ENCODE measurements around the gene NTNG2.

Gene NTNG2

GRCh38 chr9:132218208-132218607 is 56.4 kb downstream of the NTNG2 start:
- no peaks in the 10 kb centered on the region for H3K79me2 ChIP-seq (ENCODE audit: control insufficient read depth, insufficient read depth, low read length, unreplicated experiment)

GRCh38 chr9:132221941-132222340 is 60.1 kb downstream of the NTNG2 start:
- Histone ChIP-seq H3K4me3 (ENCODE audit: low read depth, low read length) (no peak overlapping the region), H3K36me3 (ENCODE audit: insufficient read depth, low read length) (no peaks in the 10 kb centered on the region), H3K4me1 (ENCODE audit: control insufficient read depth, insufficient read depth, low read length, unreplicated experiment) (no peaks in the 10 kb centered on the region), H2AFZ (ENCODE audit: low read length, unreplicated experiment) (no peak overlapping the region), H3K27ac (ENCODE audit: low read depth, low read length) (no peak overlapping the region), H3K79me2 (ENCODE audit: control insufficient read depth, insufficient read depth, low read length, unreplicated experiment) (no peaks in the 10 kb centered on the region), H3K27me3 (ENCODE audit: insufficient read depth, low read length) (peaks cover 65% of the 10 kb centered on the region)

More at GRCh38 chr9:132218208-132218607, 56.4 kb downstream of the NTNG2 start:
- Histone ChIP-seq H3K27me3 (ENCODE audit: insufficient read depth, low read length) (peaks cover 36% of the 10 kb centered on the region), H3K36me3 (ENCODE audit: insufficient read depth, low read length) (no peaks in the 10 kb centered on the region), H3K27ac (ENCODE audit: low read depth, low read length) (no peak overlapping the region), H2AFZ (ENCODE audit: low read length, unreplicated experiment) (no peak overlapping the region), H3K4me3 (ENCODE audit: low read depth, low read length) (no peak overlapping the region), H3K4me1 (ENCODE audit: control insufficient read depth, insufficient read depth, low read length, unreplicated experiment) (peaks cover 10% of the 10 kb centered on the region)

GRCh38 chr9:132224645-132225044 is 62.8 kb downstream of the NTNG2 start:
- Histone ChIP-seq H2AFZ (ENCODE audit: low read length, unreplicated experiment) (no peak overlapping the region), H3K4me1 (ENCODE audit: control insufficient read depth, insufficient read depth, low read length, unreplicated experiment) (no peaks in the 10 kb centered on the region), H3K27me3 (ENCODE audit: insufficient read depth, low read length) (peaks cover 63% of the 10 kb centered on the region), H3K79me2 (ENCODE audit: control insufficient read depth, insufficient read depth, low read length, unreplicated experiment) (no peaks in the 10 kb centered on the region), H3K27ac (ENCODE audit: low read depth, low read length) (no peak overlapping the region), H3K4me3 (ENCODE audit: low read depth, low read length) (no peak overlapping the region), H3K36me3 (ENCODE audit: insufficient read depth, low read length) (no peaks in the 10 kb centered on the region)

DNA sequence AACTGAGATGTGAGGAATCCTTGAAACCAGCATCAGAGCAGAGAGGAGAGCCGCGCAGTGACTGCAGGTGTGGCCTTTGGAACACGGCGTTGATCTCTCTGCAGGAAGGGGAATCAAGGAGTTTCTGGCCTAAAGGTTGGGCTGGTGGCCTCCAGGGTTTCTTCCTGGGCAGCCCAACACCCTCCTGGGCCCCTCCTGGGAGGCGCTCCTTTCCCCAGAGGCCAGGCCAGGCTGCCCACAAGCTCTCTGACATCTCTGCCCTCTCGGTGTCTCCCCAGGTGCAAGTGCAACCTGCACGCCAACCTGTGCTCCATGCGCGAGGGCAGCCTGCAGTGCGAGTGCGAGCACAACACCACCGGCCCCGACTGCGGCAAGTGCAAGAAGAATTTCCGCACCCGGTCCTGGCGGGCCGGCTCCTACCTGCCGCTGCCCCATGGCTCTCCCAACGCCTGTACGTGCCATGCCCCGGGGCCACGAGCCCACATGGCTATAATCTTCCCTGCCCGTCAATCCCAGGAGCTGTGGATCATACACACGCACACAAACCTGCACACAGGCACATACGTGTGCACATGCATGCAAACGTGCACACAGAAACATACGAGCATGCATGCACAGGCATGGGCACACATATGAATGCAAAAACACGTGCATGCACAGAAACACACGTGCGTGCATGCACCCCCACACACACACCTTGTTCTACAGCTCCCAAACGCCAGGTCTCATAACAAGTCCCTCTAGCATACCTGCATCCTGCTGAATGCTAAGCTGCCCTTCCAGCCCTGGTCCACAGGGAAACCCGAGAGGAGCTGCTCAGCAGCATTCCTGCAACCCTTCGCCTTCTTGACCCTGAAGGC is 64.9 kb downstream of the NTNG2 start:
- Histone ChIP-seq H3K27ac (ENCODE audit: low read depth, low read length) (no peak overlapping the region), H3K4me3 (ENCODE audit: low read depth, low read length) (no peak overlapping the region), H3K4me1 (ENCODE audit: control insufficient read depth, insufficient read depth, low read length, unreplicated experiment) (no peaks in the 10 kb centered on the region), H3K36me3 (ENCODE audit: insufficient read depth, low read length) (no peaks in the 10 kb centered on the region), H3K27me3 (ENCODE audit: insufficient read depth, low read length) (peaks cover 52% of the 10 kb centered on the region), H3K79me2 (ENCODE audit: control insufficient read depth, insufficient read depth, low read length, unreplicated experiment) (no peaks in the 10 kb centered on the region), H2AFZ (ENCODE audit: low read length, unreplicated experiment) (no peak overlapping the region)

DNA sequence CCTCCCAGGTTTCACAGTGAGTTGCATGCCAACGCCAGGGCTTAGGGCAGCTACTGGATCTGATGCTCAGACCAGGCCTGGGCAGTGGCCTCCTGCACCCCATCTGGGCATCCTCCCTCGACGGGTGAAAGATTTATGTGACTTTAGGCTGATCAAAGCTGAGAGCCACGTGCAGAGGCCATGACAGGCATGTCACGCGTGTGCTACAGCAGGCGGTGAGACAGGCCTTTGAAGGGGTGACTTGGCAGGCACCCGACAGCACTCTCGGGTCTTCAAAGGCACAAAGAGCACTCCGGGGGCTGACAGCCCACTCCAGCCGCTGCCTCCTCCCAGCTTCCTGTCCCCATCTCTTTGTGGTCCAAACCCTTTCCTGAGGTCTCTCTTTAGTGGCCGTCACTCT is 66.2 kb downstream of the NTNG2 start:
- no peaks in the 10 kb centered on the region for H3K79me2 ChIP-seq (ENCODE audit: control insufficient read depth, insufficient read depth, low read length, unreplicated experiment)
- H3K27ac ChIP-seq (ENCODE audit: low read depth, low read length) = no peak overlapping the region
- H3K4me1 ChIP-seq (ENCODE audit: control insufficient read depth, insufficient read depth, low read length, unreplicated experiment) = no peaks in the 10 kb centered on the region
- no peaks in the 10 kb centered on the region for H3K36me3 ChIP-seq (ENCODE audit: insufficient read depth, low read length)
- no peak overlapping the region for H3K4me3 ChIP-seq (ENCODE audit: low read depth, low read length)
- peaks cover 50% of the 10 kb centered on the region for H3K27me3 ChIP-seq (ENCODE audit: insufficient read depth, low read length)
- no peak overlapping the region for H2AFZ ChIP-seq (ENCODE audit: low read length, unreplicated experiment)

DNA sequence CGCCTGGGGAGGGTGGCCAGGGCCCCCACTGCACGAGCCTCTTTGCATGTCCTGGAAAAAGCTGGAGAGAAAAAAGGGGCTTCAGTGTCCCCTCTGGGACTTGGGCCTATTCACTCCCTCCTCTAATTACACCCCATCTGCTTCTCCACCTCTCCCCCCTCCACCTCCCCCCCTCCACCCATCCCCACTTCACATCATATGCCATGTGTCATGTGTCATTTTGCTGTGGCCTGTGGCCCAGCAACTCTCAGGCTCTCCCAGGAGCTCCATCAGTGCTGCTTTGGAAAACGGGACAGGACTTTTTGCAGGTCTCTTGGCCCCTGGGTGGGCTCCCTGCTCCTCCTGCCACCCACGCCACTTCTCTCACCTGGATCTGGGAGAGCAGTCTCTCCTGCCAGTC is 68.7 kb downstream of the NTNG2 start:
- Histone ChIP-seq H3K27me3 (ENCODE audit: insufficient read depth, low read length) (peaks cover 47% of the 10 kb centered on the region), H3K27ac (ENCODE audit: low read depth, low read length) (no peak overlapping the region), H2AFZ (ENCODE audit: low read length, unreplicated experiment) (no peak overlapping the region), H3K4me3 (ENCODE audit: low read depth, low read length) (no peak overlapping the region), H3K4me1 (ENCODE audit: control insufficient read depth, insufficient read depth, low read length, unreplicated experiment) (no peaks in the 10 kb centered on the region), H3K36me3 (ENCODE audit: insufficient read depth, low read length) (no peaks in the 10 kb centered on the region), H3K79me2 (ENCODE audit: control insufficient read depth, insufficient read depth, low read length, unreplicated experiment) (no peaks in the 10 kb centered on the region)

- no peak overlapping the region for H3K27ac ChIP-seq (ENCODE audit: low read depth, low read length)
- peaks cover 42% of the 10 kb centered on the region for H3K27me3 ChIP-seq (ENCODE audit: insufficient read depth, low read length)
- no peaks in the 10 kb centered on the region for H3K36me3 ChIP-seq (ENCODE audit: insufficient read depth, low read length)
- H3K79me2 ChIP-seq (ENCODE audit: control insufficient read depth, insufficient read depth, low read length, unreplicated experiment) = no peaks in the 10 kb centered on the region
- no peaks in the 10 kb centered on the region for H3K4me1 ChIP-seq (ENCODE audit: control insufficient read depth, insufficient read depth, low read length, unreplicated experiment)
- no peak overlapping the region for H2AFZ ChIP-seq (ENCODE audit: low read length, unreplicated experiment)
- H3K4me3 ChIP-seq (ENCODE audit: low read depth, low read length) = no peak overlapping the region
These were observed 69.3 kb downstream of the NTNG2 start for GRCh38 chr9:132231019-132231701.

- peaks cover 3% of the 10 kb centered on the region for H3K4me1 ChIP-seq (ENCODE audit: control insufficient read depth, insufficient read depth, low read length, unreplicated experiment)
- H3K27me3 ChIP-seq (ENCODE audit: insufficient read depth, low read length) = peaks cover 39% of the 10 kb centered on the region
- no peaks in the 10 kb centered on the region for H3K79me2 ChIP-seq (ENCODE audit: control insufficient read depth, insufficient read depth, low read length, unreplicated experiment)
- H3K27ac ChIP-seq (ENCODE audit: low read depth, low read length) = no peak overlapping the region
- no peaks in the 10 kb centered on the region for H3K36me3 ChIP-seq (ENCODE audit: insufficient read depth, low read length)
- no peak overlapping the region for H3K4me3 ChIP-seq (ENCODE audit: low read depth, low read length)
- H2AFZ ChIP-seq (ENCODE audit: low read length, unreplicated experiment) = no peak overlapping the region
These were observed 70.7 kb downstream of the NTNG2 start for GRCh38 chr9:132232522-132232921.

DNA sequence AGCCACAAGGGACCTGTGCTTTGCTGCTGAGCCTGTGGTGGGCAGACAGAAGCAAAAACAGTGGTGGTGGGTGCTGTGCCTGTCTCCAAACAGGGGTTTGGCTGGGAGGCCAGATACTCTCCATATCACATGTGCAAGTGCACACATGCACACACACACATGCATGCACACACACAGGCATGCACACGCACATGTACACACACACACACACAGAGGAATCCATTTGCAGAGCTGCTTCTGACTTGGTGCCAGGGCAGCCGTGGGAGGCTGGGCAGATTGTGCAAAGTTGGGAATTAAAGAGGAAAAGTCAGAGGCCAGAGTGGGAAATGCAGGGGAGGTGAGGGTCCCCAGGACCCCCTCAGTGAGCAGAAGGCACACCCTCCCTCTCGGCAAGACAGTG is 71.3 kb downstream of the NTNG2 start:
- peaks cover 5% of the 10 kb centered on the region for H3K4me1 ChIP-seq (ENCODE audit: control insufficient read depth, insufficient read depth, low read length, unreplicated experiment)
- H3K79me2 ChIP-seq (ENCODE audit: control insufficient read depth, insufficient read depth, low read length, unreplicated experiment) = no peaks in the 10 kb centered on the region
- no peak overlapping the region for H2AFZ ChIP-seq (ENCODE audit: low read length, unreplicated experiment)
- no peak overlapping the region for H3K4me3 ChIP-seq (ENCODE audit: low read depth, low read length)
- no peaks in the 10 kb centered on the region for H3K36me3 ChIP-seq (ENCODE audit: insufficient read depth, low read length)
- H3K27ac ChIP-seq (ENCODE audit: low read depth, low read length) = no peak overlapping the region
- H3K27me3 ChIP-seq (ENCODE audit: insufficient read depth, low read length) = peaks cover 43% of the 10 kb centered on the region

GRCh38 chr9:132234535-132234934 is 72.7 kb downstream of the NTNG2 start:
- H2AFZ ChIP-seq (ENCODE audit: low read length, unreplicated experiment) = no peak overlapping the region
- H3K79me2 ChIP-seq (ENCODE audit: control insufficient read depth, insufficient read depth, low read length, unreplicated experiment) = no peaks in the 10 kb centered on the region
- H3K4me3 ChIP-seq (ENCODE audit: low read depth, low read length) = no peak overlapping the region
- H3K27me3 ChIP-seq (ENCODE audit: insufficient read depth, low read length) = peaks cover 43% of the 10 kb centered on the region
- peaks cover 5% of the 10 kb centered on the region for H3K4me1 ChIP-seq (ENCODE audit: control insufficient read depth, insufficient read depth, low read length, unreplicated experiment)
- no peaks in the 10 kb centered on the region for H3K36me3 ChIP-seq (ENCODE audit: insufficient read depth, low read length)
- no peak overlapping the region for H3K27ac ChIP-seq (ENCODE audit: low read depth, low read length)

GRCh38 chr9:132235125-132235524 is 73.3 kb downstream of the NTNG2 start:
- Histone ChIP-seq H3K27me3 (ENCODE audit: insufficient read depth, low read length) (peaks cover 43% of the 10 kb centered on the region), H2AFZ (ENCODE audit: low read length, unreplicated experiment) (no peak overlapping the region), H3K4me3 (ENCODE audit: low read depth, low read length) (no peak overlapping the region), H3K4me1 (ENCODE audit: control insufficient read depth, insufficient read depth, low read length, unreplicated experiment) (peaks cover 5% of the 10 kb centered on the region), H3K79me2 (ENCODE audit: control insufficient read depth, insufficient read depth, low read length, unreplicated experiment) (no peaks in the 10 kb centered on the region), H3K27ac (ENCODE audit: low read depth, low read length) (no peak overlapping the region), H3K36me3 (ENCODE audit: insufficient read depth, low read length) (no peaks in the 10 kb centered on the region)
